DMS 273 (cell line): ENCODE data around the gene AGK.

ENCODE experiments used
- DNase-seq: peaks from one replicate; lab custom pipeline; 2025; ENCODE audit not compliant: unreplicated experiment; lab: John Stamatoyannopoulos, UW

Gene AGK

GRCh38 chr7:141701489-141702046 lies 150.4 kb downstream of the AGK start:
- peak; percentile 73 for DNase-seq

DNA sequence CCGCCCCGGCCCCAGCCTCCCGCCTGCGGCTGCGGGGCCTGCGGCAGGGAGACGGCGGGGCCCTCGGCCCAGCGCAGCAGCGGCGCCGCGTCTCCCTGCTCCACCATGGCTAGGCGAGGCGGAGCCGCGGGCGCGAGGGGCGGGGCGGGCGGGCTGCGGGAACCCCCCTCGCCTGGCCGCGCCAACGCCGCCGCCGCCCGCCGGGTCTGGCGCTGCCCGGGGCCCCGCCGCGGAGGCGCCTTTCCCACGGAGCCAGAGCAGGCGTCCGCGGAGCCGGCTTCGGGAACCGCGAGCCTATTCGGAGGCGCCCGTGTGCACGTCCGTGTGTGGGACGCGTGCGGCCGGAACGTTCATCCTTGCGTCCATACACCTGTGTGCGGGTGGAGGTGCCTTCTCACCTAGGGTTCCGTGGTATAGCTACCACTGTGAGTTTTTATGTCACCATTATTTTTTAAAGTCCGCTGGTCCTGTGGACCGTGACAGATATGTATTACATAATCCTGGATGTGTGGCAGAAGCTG lies 150.9 kb downstream of the AGK start, which contains the start of gene DENND11:
Gene DENND11 (minus strand): TSS at position 120 of the 521 bp plus-strand sequence. CDS start 13 bp downstream, at position 107.
- DNase-seq = peak; percentile 82

DNA sequence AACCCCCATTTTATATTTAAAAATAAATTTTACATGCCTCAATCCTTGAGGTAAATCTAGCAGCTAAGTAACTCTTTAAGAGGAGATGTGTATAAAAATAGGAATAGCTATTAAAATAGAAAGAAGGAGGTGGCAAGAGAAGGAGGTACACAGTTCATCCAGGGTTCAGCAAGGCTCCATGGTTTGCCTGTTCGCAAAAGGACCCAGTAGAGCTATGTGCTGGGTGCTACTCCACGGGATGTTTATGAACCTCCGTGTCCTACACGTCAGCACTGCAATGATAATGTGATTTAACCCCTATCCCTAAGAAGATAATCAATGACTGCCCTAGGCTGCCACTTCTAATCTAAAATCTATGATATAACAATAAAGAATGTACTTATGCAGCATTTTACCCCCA lies 151.7 kb downstream of the AGK start:
- no peak for DNase-seq

DNA sequence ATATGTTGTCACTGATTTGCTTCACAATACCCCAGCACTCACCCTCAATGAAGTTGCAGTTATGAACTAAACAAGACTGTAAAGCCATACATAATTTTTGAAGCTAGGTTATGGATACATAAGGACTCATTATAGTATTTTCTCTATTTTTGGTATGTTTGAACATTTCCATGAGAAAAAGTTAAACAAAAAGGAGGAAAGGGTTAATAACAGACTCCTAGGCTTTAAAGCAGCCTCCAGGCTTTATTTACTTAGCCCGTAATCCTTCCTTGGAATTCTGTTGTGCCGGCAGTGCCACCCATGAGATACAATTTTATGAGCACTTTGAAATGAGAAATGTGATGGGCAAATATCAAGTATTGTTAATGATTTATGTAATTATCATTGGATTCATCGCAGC lies 152.9 kb downstream of the AGK start:
- no peak for DNase-seq

- DNase-seq = no peak
Observed at GRCh38 chr7:141704741-141705140, 153.5 kb downstream of the AGK start.
